ENCODE data around the gene NXPE3.

Gene NXPE3

GRCh38 chr3:101781166-101781565 lies 2.2 kb downstream of the NXPE3 start:
- Histone ChIP-seq H4K20me1 (ENCODE audit: insufficient read depth, low read length) (no peaks in the 10 kb centered on the region), H3K9me2 (replicated peaks; ENCODE audit: insufficient read depth, low read length) (no peaks in the 10 kb centered on the region), H3K4me3 (ENCODE audit: low read length) (peak overlapping the region; percentile 89), H3K36me3 (replicated peaks; ENCODE audit: insufficient read depth, low read length) (peaks cover 9% of the 10 kb centered on the region), H3K9me3 (replicated peaks; ENCODE audit: insufficient read depth, low read length) (no peaks in the 10 kb centered on the region), H3K79me2 (ENCODE audit: low read length) (peaks cover 68% of the 10 kb centered on the region), H3K4me2 (ENCODE audit: low read depth, low read length) (peak overlapping the region; percentile 92), H3K27me3 (replicated peaks; ENCODE audit: insufficient read depth, low read length) (no peaks in the 10 kb centered on the region), H3F3A (ENCODE audit: insufficient read depth, low read length) (peaks cover 62% of the 10 kb centered on the region), H3K27ac (ENCODE audit: low read length) (peak overlapping the region; percentile 91; the same call in 1 of the 2 replicates), H3K9ac (ENCODE audit: low read length) (peak overlapping the region; percentile 95), H2AFZ (ENCODE audit: low read length) (no peak overlapping the region), H3K4me1 (ENCODE audit: low read length) (peaks cover 47% of the 10 kb centered on the region)
- TF ChIP-seq CTCF (IDR thresholded peaks at IDR 0.05; ENCODE audit: low read length) (no peak), EZH2phosphoT487 (IDR thresholded peaks at IDR 0.05; ENCODE audit: low read length) (no peak), EZH2 (optimal IDR thresholded peaks at IDR 0.05; ENCODE audit: low read depth, low read length) (no peak)
- DNase-seq, result no peak

GRCh38 chr3:101784855-101785613 lies 6.0 kb downstream of the NXPE3 start:
- Histone ChIP-seq H4K20me1 (ENCODE audit: insufficient read depth, low read length) (no peaks in the 10 kb centered on the region), H3K4me2 (ENCODE audit: low read depth, low read length) (peak overlapping the region; percentile 75), H3K9me2 (replicated peaks; ENCODE audit: insufficient read depth, low read length) (no peaks in the 10 kb centered on the region), H3K4me1 (ENCODE audit: low read length) (peaks cover 35% of the 10 kb centered on the region), H3F3A (ENCODE audit: insufficient read depth, low read length) (peaks cover 52% of the 10 kb centered on the region), H3K4me3 (ENCODE audit: low read length) (peak overlapping the region; percentile 39), H2AFZ (ENCODE audit: low read length) (no peak overlapping the region), H3K79me2 (ENCODE audit: low read length) (peaks cover 98% of the 10 kb centered on the region), H3K9ac (ENCODE audit: low read length) (peak overlapping the region; percentile 8; the same call in 1 of the 2 replicates), H3K27ac (ENCODE audit: low read length) (peak overlapping the region; percentile 62; the same call in 1 of the 2 replicates), H3K9me3 (replicated peaks; ENCODE audit: insufficient read depth, low read length) (no peaks in the 10 kb centered on the region), H3K27me3 (replicated peaks; ENCODE audit: insufficient read depth, low read length) (no peaks in the 10 kb centered on the region), H3K36me3 (replicated peaks; ENCODE audit: insufficient read depth, low read length) (peaks cover 27% of the 10 kb centered on the region)
- peak; percentile 70 for DNase-seq
- TF ChIP-seq EZH2 (optimal IDR thresholded peaks at IDR 0.05; ENCODE audit: low read depth, low read length) (no peak), CTCF (IDR thresholded peaks at IDR 0.05; ENCODE audit: low read length) (no peak), EZH2phosphoT487 (IDR thresholded peaks at IDR 0.05; ENCODE audit: low read length) (no peak)

- peak; percentile 88 for DNase-seq
- H2AFZ ChIP-seq (ENCODE audit: low read length), result no peak overlapping the region
- H3K27ac ChIP-seq (ENCODE audit: low read length), result peak overlapping the region; percentile 95
- peak overlapping the region; percentile 9; the same call in 1 of the 2 replicates for H3K4me3 ChIP-seq (ENCODE audit: low read length)
- TF ChIP-seq EZH2 (optimal IDR thresholded peaks at IDR 0.05; ENCODE audit: low read depth, low read length), result no peak
- H3K4me2 ChIP-seq (ENCODE audit: low read depth, low read length), result peak overlapping the region; percentile 65; the same call in 1 of the 2 replicates
- peaks cover 51% of the 10 kb centered on the region for H3K4me1 ChIP-seq (ENCODE audit: low read length)
- H3K27me3 ChIP-seq (replicated peaks; ENCODE audit: insufficient read depth, low read length), result no peaks in the 10 kb centered on the region
- peaks cover 50% of the 10 kb centered on the region for H3F3A ChIP-seq (ENCODE audit: insufficient read depth, low read length)
- no peaks in the 10 kb centered on the region for H4K20me1 ChIP-seq (ENCODE audit: insufficient read depth, low read length)
- no peaks in the 10 kb centered on the region for H3K9me2 ChIP-seq (replicated peaks; ENCODE audit: insufficient read depth, low read length)
- peaks cover 84% of the 10 kb centered on the region for H3K79me2 ChIP-seq (ENCODE audit: low read length)
- no peaks in the 10 kb centered on the region for H3K9me3 ChIP-seq (replicated peaks; ENCODE audit: insufficient read depth, low read length)
- H3K36me3 ChIP-seq (replicated peaks; ENCODE audit: insufficient read depth, low read length), result peaks cover 41% of the 10 kb centered on the region
- H3K9ac ChIP-seq (ENCODE audit: low read length), result peak overlapping the region; percentile 66
These were observed 12.8 kb downstream of the NXPE3 start for GRCh38 chr3:101791778-101792177.
